Smooth muscle cell (in vitro differentiated cells): Measurements from ENCODE around the gene CLEC14A. TPM values are rescaled to one million over a fixed set of nuclear protein-coding genes. Genes with fewer than 3 reads are reported as not detected.

Experiments used
- DNase-seq: peaks from one replicate; lab custom pipeline; 2025; ENCODE audit not compliant: unreplicated experiment; lab: John Stamatoyannopoulos, UW
- H2AFZ ChIP-seq: fragments of 200-600 bp; sonication (generic); 2 replicates; pipeline ENCODE4 v1.6.0; 2016; ENCODE audit warnings: antibody characterized with exemption, low read depth, mild to moderate bottlenecking
- H3F3A ChIP-seq: fragments of 200-600 bp; sonication (generic); 2 replicates; pipeline ENCODE4 v1.6.0; 2017; ENCODE audit warnings: antibody characterized with exemption, low read depth
- H3K27ac ChIP-seq: fragments of 200-600 bp; sonication (generic); 2 replicates; pipeline ENCODE4 v1.5.1; 2016; ENCODE audit warnings: low read depth, mild to moderate bottlenecking
- H3K27me3 ChIP-seq: fragments of 200-600 bp; sonication (generic); 2 replicates; pipeline ENCODE4 v1.6.1; 2016; ENCODE audit warnings: low read depth, mild to moderate bottlenecking
- H3K36me3 ChIP-seq: fragments of 200-600 bp; sonication (generic); 2 replicates; pipeline ENCODE4 v1.5.1; 2016; ENCODE audit warnings: low read depth
- H3K4me1 ChIP-seq: fragments of 200-600 bp; sonication (generic); 2 replicates; pipeline ENCODE4 v1.5.1; 2016; ENCODE audit warnings: low read depth
- H3K4me2 ChIP-seq: fragments of 200-600 bp; sonication (generic); 2 replicates; pipeline ENCODE4 v1.6.0; 2016; ENCODE audit warnings: mild to moderate bottlenecking
- H3K4me3 ChIP-seq: fragments of 200-600 bp; sonication (generic); 2 replicates; pipeline ENCODE4 v1.5.1; 2016; ENCODE audit warnings: mild to moderate bottlenecking
- H3K79me2 ChIP-seq: fragments of 200-600 bp; sonication (generic); 2 replicates; pipeline ENCODE4 v1.6.0; 2016; ENCODE audit warnings: low read depth, mild to moderate bottlenecking
- H3K9ac ChIP-seq: fragments of 200-600 bp; sonication (generic); 2 replicates; pipeline ENCODE4 v1.6.0; 2016; ENCODE audit warnings: low read depth
- H3K9me3 ChIP-seq: fragments of 200-600 bp; sonication (generic); replicated peaks from 2 replicates; pipeline ENCODE4 v1.5.1; 2016; ENCODE audit warnings: low read depth
- H4K20me1 ChIP-seq: fragments of 200-600 bp; sonication (generic); 2 replicates; pipeline ENCODE4 v1.6.0; 2016; ENCODE audit warnings: low read depth
- CTCF ChIP-seq: fragments of 200-600 bp; sonication (generic); IDR thresholded peaks from 2 replicates; pipeline ENCODE4 v1.5.1; 2017; ENCODE audit warnings: borderline replicate concordance, mild to moderate bottlenecking, antibody characterized with exemption; ENCODE audit not compliant: insufficient read depth, poor library complexity, severe bottlenecking
- WGBS: methylation state at CpG from one replicate; pipeline ENCODE4 v1.1.7; 2016; ENCODE audit warnings: low lambda C conversion rate; 5-methylcytosine and 5-hydroxymethylcytosine counted together
- polyA plus RNA-seq: library from polyadenylated mRNA; unstranded; fragments of >200 nt; fragmentation: Nextera tagmentation; extraction: Ambion mirVana; gene quantifications from 2 replicates; pipeline ENCODE4 v1.2.1, GENCODE V29; 2016
- total RNA-seq: library from RNA; depleted of rRNA; stranded (reverse); fragments of >200 nt; gene quantifications from 2 replicates; pipeline ENCODE4 v1.2.3, GENCODE V29; 2014

The CLEC14A gene
- total and polyA plus RNA-seq, 2 experiments from 2014 or later: 12.0 to 23.8 TPM

GRCh38 chr14:38213001-38213400 is 42.9 kb downstream of the CLEC14A start:
- H3K4me2 ChIP-seq: peak overlapping the region; percentile 96
- peaks cover 18% of the 10 kb centered on the region for H3K79me2 ChIP-seq

GRCh38 chr14:38212111-38212510 is 43.8 kb downstream of the CLEC14A start:
- peak overlapping the region; percentile 96 for H3K4me2 ChIP-seq
- no peak overlapping the region for H2AFZ ChIP-seq
- H3K36me3 ChIP-seq: no peaks in the 10 kb centered on the region
- peaks cover 18% of the 10 kb centered on the region for H3K79me2 ChIP-seq
- H3F3A ChIP-seq: no peaks in the 10 kb centered on the region
- no peaks in the 10 kb centered on the region for H3K9me3 ChIP-seq
- H3K9ac ChIP-seq: no peak overlapping the region
- no peak overlapping the region for H3K27ac ChIP-seq
- H3K4me3 ChIP-seq: peak overlapping the region; percentile 65
- no peaks in the 10 kb centered on the region for H4K20me1 ChIP-seq
- peaks cover 11% of the 10 kb centered on the region for H3K27me3 ChIP-seq
- DNase-seq: no peak
- peaks cover 10% of the 10 kb centered on the region for H3K4me1 ChIP-seq
- no peak for TF ChIP-seq CTCF

More at GRCh38 chr14:38213001-38213400, 42.9 kb downstream of the CLEC14A start:
- DNase-seq: no peak
- H4K20me1 ChIP-seq: no peaks in the 10 kb centered on the region
- no peak overlapping the region for H3K4me3 ChIP-seq
- TF ChIP-seq CTCF: no peak
- WGBS: 54% methylated on average over 2 of the region's 2 CpGs
- peaks cover 11% of the 10 kb centered on the region for H3K27me3 ChIP-seq
- H3K9ac ChIP-seq: no peak overlapping the region
- H3K9me3 ChIP-seq: no peaks in the 10 kb centered on the region
- no peak overlapping the region for H3K27ac ChIP-seq
- no peaks in the 10 kb centered on the region for H3K36me3 ChIP-seq
- peaks cover 7% of the 10 kb centered on the region for H3K4me1 ChIP-seq
- no peaks in the 10 kb centered on the region for H3F3A ChIP-seq
- H2AFZ ChIP-seq: no peak overlapping the region

- Histone ChIP-seq H3K9me3 (no peaks in the 10 kb centered on the region), H3K79me2 (peaks cover 18% of the 10 kb centered on the region), H2AFZ (peak overlapping the region; percentile 76), H3K27ac (no peak overlapping the region), H3K4me3 (peak overlapping the region; percentile 65), H3K27me3 (peaks cover 11% of the 10 kb centered on the region), H4K20me1 (no peaks in the 10 kb centered on the region), H3F3A (no peaks in the 10 kb centered on the region), H3K4me2 (peak overlapping the region; percentile 96), H3K9ac (no peak overlapping the region), H3K4me1 (peaks cover 10% of the 10 kb centered on the region), H3K36me3 (no peaks in the 10 kb centered on the region)
- no peak for DNase-seq
- 6% methylated on average over 34 of the region's 34 CpGs for WGBS
- TF ChIP-seq CTCF: no peak
Observed at GRCh38 chr14:38211255-38211735, 44.6 kb downstream of the CLEC14A start.

- H3K79me2 ChIP-seq: peaks cover 18% of the 10 kb centered on the region
- peak overlapping the region; percentile 96 for H3K4me2 ChIP-seq
- no peak for DNase-seq
- peak overlapping the region; percentile 76 for H2AFZ ChIP-seq
- no peaks in the 10 kb centered on the region for H3K36me3 ChIP-seq
- no peak overlapping the region for H3K9ac ChIP-seq
- no peaks in the 10 kb centered on the region for H4K20me1 ChIP-seq
- WGBS: 10% methylated on average over 29 of the region's 29 CpGs
- H3K4me1 ChIP-seq: peaks cover 10% of the 10 kb centered on the region
- H3F3A ChIP-seq: no peaks in the 10 kb centered on the region
- H3K27ac ChIP-seq: no peak overlapping the region
- peak overlapping the region; percentile 65 for H3K4me3 ChIP-seq
- peaks cover 11% of the 10 kb centered on the region for H3K27me3 ChIP-seq
- TF ChIP-seq CTCF: peak; percentile 12
- no peaks in the 10 kb centered on the region for H3K9me3 ChIP-seq
Observed at GRCh38 chr14:38210587-38211216, 45.2 kb downstream of the CLEC14A start.
